HepG2 (cell line): ENCODE results near the gene KAT6B. TPM values are rescaled to one million over a fixed set of nuclear protein-coding genes. Genes with fewer than 3 reads are reported as not detected.

Experiments
- GPN1 ChIP-seq: sonication (generic); formaldehyde crosslinking; IDR thresholded peaks from 2 replicates; pipeline ENCODE4 v1.5.1; 2020; ENCODE audit warnings: missing genetic modification reagents, borderline replicate concordance
- NCOA1 ChIP-seq: sonication (generic); formaldehyde crosslinking; IDR thresholded peaks from 2 replicates; pipeline ENCODE4 v1.9.0; 2021; ENCODE audit warnings: missing genetic modification reagents
- ZNF318 ChIP-seq: sonication (generic); formaldehyde crosslinking; IDR thresholded peaks from 2 replicates; pipeline ENCODE4 v1.4.0; 2020; ENCODE audit warnings: mild to moderate bottlenecking, missing genetic modification reagents
- polyA plus RNA-seq, 8 experiments: library from polyadenylated mRNA; depleted of rRNA in 3 of 8; stranded (reverse) in 7 of 8; unstranded in 1 of 8; fragments of >200 nt; fragmentation: Illumina TruSeq in 4 of 8; extraction: Trizol in 4 of 8; gene quantifications; 2 replicates each; pipeline versions ENCODE4 v1.2.1 to v1.2.3, GENCODE V29; 2011 to 2016; ENCODE audit warnings: low read depth in 4 of 8, missing spikeins in 1 of 8, mixed read lengths in 1 of 8; ENCODE audit not compliant: insufficient read depth in 1 of 8
- total RNA-seq, 5 experiments: library from RNA; depleted of rRNA; stranded (reverse); fragments of >200 nt; fragmentation: Illumina TruSeq; extraction: Trizol; gene quantifications; 2 replicates each; pipeline ENCODE4 v1.2.3, GENCODE V29; 2016; ENCODE audit warnings: low read depth in 1 of 5

The KAT6B gene
- total and polyA plus RNA-seq, 2 of the 13 experiments (the other 11 are each of a cell fraction or from before 2014, with no cell fraction given): 3.0 to 9.5 TPM

DNA sequence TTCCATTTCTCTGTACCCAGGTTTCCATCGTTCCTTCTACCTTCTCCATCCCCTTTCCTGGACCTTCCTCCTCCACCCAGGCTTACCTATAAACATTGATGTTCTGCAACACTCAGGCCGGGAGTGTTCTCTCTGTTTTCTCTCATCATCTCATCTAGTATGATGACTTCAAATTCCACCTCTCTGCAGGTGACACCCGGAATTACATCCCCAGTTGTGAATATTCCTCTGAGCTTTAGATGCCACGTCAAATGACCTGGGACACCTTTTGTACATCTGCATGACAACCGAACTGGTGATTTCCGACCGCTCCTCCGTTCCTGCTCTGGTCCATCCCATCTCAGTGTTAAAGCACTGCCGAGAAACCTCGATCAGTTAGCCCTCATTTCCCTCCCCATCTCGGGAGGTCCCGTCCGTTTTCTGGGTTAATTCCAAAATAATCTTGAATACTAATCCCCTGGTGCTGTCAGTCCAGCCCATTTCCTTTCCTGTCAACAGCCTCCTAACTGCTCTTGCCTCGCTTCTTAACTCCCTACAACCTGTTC is 208.4 kb downstream of the KAT6B start (continued):
- no peak for TF ChIP-seq ZNF318
- no peak for TF ChIP-seq GPN1 (CRISPR knock-in tag)
- TF ChIP-seq NCOA1: no peak
